OCI-LY1 (cell line): Measurements from ENCODE around the gene ANAPC5.

Source experiments
- CTCF ChIP-seq: fragments of 200-600 bp; sonication (generic), shearing (Covaris generic); IDR thresholded peaks from 2 replicates; pipeline ENCODE4 v1.5.1; 2017; ENCODE audit warnings: mild to moderate bottlenecking, antibody characterized with exemption, low read length, moderate library complexity, mixed read lengths
- EZH2 ChIP-seq: fragments of 200-600 bp; sonication (generic), shearing (Covaris generic); IDR thresholded peaks from 2 replicates; pipeline ENCODE4 v1.8.0; 2017; ENCODE audit warnings: borderline replicate concordance, mixed run types, mild to moderate bottlenecking, antibody characterized with exemption, low read length, moderate library complexity, mixed read lengths

- TF ChIP-seq CTCF (no peak), EZH2 (no peak)
These were observed 23.6 kb downstream of the ANAPC5 start for GRCh38 chr12:121328620-121329019.
